KMS-11 (cell line): ENCODE results near the gene IDUA.

ENCODE experiments used
- H2AFZ ChIP-seq: fragments of 200-600 bp; sonication (generic); 2 replicates; pipeline ENCODE4 v1.6.1; 2016; ENCODE audit warnings: antibody characterized with exemption, mixed run types, low read depth
- H3K27ac ChIP-seq: fragments of 200-600 bp; sonication (generic); 2 replicates; pipeline ENCODE4 v1.6.1; 2016; ENCODE audit warnings: mild to moderate bottlenecking, mixed run types
- H3K27me3 ChIP-seq: fragments of 200-600 bp; sonication (generic); 2 replicates; pipeline ENCODE4 v1.6.1; 2017; ENCODE audit warnings: mild to moderate bottlenecking, low read depth, mixed run types, moderate library complexity; ENCODE audit not compliant: insufficient read depth
- H3K36me3 ChIP-seq: fragments of 200-600 bp; sonication (generic); 2 replicates; pipeline ENCODE4 v1.6.1; 2017; ENCODE audit warnings: mild to moderate bottlenecking, mixed run types; ENCODE audit not compliant: insufficient read depth
- H3K4me1 ChIP-seq: fragments of 200-600 bp; sonication (generic); 2 replicates; pipeline ENCODE4 v1.6.1; 2016; ENCODE audit warnings: mild to moderate bottlenecking, low read depth, mixed run types; ENCODE audit not compliant: poor library complexity, severe bottlenecking
- H3K4me2 ChIP-seq: fragments of 200-600 bp; sonication (generic); 2 replicates; pipeline ENCODE4 v1.7.0; 2016; ENCODE audit warnings: mild to moderate bottlenecking, mixed run types
- H3K4me3 ChIP-seq: fragments of 200-600 bp; sonication (generic); IDR thresholded peaks from 2 replicates; pipeline ENCODE4 v1.6.1; 2017; ENCODE audit warnings: low read depth, low read length, mixed read lengths; ENCODE audit not compliant: insufficient read depth
- H3K79me2 ChIP-seq: fragments of 200-600 bp; sonication (generic); 2 replicates; pipeline ENCODE4 v1.6.1; 2016; ENCODE audit warnings: low read depth, mixed run types; ENCODE audit not compliant: insufficient read depth
- H3K9ac ChIP-seq: fragments of 200-600 bp; sonication (generic); 2 replicates; pipeline ENCODE4 v1.6.1; 2016; ENCODE audit warnings: mild to moderate bottlenecking, mixed run types
- H4K20me1 ChIP-seq: fragments of 200-600 bp; sonication (generic); 2 replicates; pipeline ENCODE4 v1.6.1; 2016; ENCODE audit warnings: mild to moderate bottlenecking, mixed run types; ENCODE audit not compliant: insufficient read depth
- TF ChIP-seq, protein P1 (sequence below): fragments of 200-600 bp; sonication (generic); conservative IDR thresholded peaks from 2 replicates; pipeline ENCODE4 v1.6.1; 2017; ENCODE audit warnings: low read depth, mild to moderate bottlenecking, antibody characterized with exemption, low read length, moderate library complexity, mixed read lengths

Gene IDUA

DNA sequence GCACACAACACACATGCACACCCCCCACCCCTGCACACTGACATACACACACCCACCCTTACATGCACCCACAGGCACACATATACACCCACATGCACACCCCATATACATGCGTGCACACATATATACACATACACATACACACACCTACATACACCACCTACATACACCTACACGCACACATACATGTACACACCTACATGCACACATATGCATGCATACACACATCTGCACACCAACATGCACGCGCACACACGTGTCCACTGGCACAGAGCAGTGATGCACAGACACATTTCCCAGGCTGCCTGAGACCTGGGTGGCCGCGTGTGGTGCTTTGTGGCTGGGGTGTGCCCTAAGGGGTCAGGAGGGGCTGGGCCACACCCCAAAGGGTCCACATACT is 56.3 kb downstream of the IDUA start:
- H3K27me3 ChIP-seq = peaks cover 11% of the 10 kb centered on the region; the same call in 1 of the 2 replicates
- no peak overlapping the region for H3K4me3 ChIP-seq
- H3K79me2 ChIP-seq = no peaks in the 10 kb centered on the region
- H3K4me2 ChIP-seq = no peak overlapping the region
- no peak overlapping the region for H2AFZ ChIP-seq
- no peaks in the 10 kb centered on the region for H3K4me1 ChIP-seq
- no peak overlapping the region for H3K27ac ChIP-seq
- no peaks in the 10 kb centered on the region for H4K20me1 ChIP-seq
- TF ChIP-seq, protein P1, sequence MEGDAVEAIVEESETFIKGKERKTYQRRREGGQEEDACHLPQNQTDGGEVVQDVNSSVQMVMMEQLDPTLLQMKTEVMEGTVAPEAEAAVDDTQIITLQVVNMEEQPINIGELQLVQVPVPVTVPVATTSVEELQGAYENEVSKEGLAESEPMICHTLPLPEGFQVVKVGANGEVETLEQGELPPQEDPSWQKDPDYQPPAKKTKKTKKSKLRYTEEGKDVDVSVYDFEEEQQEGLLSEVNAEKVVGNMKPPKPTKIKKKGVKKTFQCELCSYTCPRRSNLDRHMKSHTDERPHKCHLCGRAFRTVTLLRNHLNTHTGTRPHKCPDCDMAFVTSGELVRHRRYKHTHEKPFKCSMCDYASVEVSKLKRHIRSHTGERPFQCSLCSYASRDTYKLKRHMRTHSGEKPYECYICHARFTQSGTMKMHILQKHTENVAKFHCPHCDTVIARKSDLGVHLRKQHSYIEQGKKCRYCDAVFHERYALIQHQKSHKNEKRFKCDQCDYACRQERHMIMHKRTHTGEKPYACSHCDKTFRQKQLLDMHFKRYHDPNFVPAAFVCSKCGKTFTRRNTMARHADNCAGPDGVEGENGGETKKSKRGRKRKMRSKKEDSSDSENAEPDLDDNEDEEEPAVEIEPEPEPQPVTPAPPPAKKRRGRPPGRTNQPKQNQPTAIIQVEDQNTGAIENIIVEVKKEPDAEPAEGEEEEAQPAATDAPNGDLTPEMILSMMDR = no peak
- no peak overlapping the region for H3K9ac ChIP-seq
- no peaks in the 10 kb centered on the region for H3K36me3 ChIP-seq

GRCh38 chr4:1043651-1044468 is 57.0 kb downstream of the IDUA start:
- Histone ChIP-seq H3K27me3 (peaks cover 10% of the 10 kb centered on the region; the same call in 1 of the 2 replicates), H3K79me2 (no peaks in the 10 kb centered on the region), H3K4me3 (no peak overlapping the region), H3K27ac (no peak overlapping the region), H3K9ac (no peak overlapping the region), H3K4me2 (no peak overlapping the region), H3K4me1 (no peaks in the 10 kb centered on the region), H2AFZ (no peak overlapping the region), H3K36me3 (no peaks in the 10 kb centered on the region), H4K20me1 (no peaks in the 10 kb centered on the region)
- TF ChIP-seq, protein P1 = no peak

DNA sequence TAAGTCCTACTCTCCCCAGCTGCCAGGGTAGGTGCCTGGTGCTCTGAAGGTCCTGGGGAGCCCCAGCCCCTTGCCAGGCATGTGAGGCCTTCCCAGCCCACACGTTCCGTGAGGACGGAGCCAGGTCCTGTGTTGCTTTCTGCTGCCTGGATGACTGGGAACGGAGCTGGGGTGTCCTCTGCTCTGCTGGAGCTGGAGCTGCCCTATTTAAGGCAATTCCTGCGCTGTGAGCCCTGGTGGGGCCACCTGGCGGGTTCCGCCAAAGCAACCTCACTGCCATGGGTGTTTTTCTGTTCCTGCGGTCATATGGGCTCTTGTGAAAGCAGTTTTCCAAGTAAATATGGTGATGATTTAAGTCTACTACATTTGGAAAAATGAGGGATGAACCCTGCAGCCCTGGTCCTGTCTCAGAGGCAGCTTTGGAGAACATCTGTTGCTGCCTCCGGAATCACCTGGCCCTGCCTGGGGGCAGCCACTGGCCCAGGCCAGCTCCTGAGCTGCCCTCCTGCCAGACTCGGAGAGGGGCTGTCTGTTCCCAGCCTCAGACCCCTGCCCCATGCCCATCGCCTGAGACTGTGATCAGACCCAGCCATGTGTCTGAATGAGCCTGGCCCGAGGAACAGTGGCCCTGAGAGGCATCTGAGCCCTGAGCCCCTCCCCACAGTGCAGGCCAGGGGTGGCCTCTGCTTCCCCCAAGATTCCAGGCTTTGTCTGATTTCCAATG is 57.8 kb downstream of the IDUA start:
- Histone ChIP-seq H3K79me2 (no peaks in the 10 kb centered on the region), H3K4me2 (no peak overlapping the region), H3K4me1 (no peaks in the 10 kb centered on the region), H3K27me3 (peaks cover 5% of the 10 kb centered on the region; the same call in 1 of the 2 replicates), H4K20me1 (no peaks in the 10 kb centered on the region), H3K27ac (no peak overlapping the region), H3K36me3 (no peaks in the 10 kb centered on the region), H3K4me3 (no peak overlapping the region), H3K9ac (no peak overlapping the region), H2AFZ (no peak overlapping the region)
- TF ChIP-seq, protein P1 = no peak

DNA sequence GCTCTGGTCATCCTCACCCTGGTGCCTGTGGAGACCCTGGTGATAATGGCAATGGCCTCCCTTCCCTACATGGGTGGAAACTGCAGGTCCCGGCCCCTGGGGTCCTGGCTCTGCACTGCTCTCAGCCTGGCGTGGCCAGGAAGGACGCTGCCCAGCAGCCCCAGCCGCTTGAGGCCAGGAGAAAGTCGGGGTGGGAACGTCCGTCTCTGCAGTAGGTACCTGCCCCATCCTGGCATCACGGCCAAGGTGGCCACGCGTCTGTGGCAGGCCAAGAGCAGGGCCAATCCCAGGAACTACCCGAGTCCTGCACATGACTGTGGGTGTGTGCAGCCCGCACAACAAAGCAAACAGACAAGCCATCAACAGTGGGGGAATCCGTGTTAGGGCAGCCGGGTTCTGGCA is 58.4 kb downstream of the IDUA start:
- H3K27me3 ChIP-seq = peaks cover 5% of the 10 kb centered on the region; the same call in 1 of the 2 replicates
- H3K4me1 ChIP-seq = no peaks in the 10 kb centered on the region

More for the DNA sequence above, 58.4 kb downstream of the IDUA start:
- Histone ChIP-seq H3K9ac (no peak overlapping the region), H3K27ac (no peak overlapping the region), H4K20me1 (no peaks in the 10 kb centered on the region), H3K79me2 (no peaks in the 10 kb centered on the region), H3K4me3 (no peak overlapping the region), H2AFZ (no peak overlapping the region), H3K36me3 (no peaks in the 10 kb centered on the region), H3K4me2 (no peak overlapping the region)
- TF ChIP-seq, protein P1 = no peak
